Fibroblast of the aortic adventitia (primary cell): Measurements from ENCODE around the gene MINDY2. TPM values are rescaled to one million over a fixed set of nuclear protein-coding genes. Genes with fewer than 3 reads are reported as not detected.

Source experiments
- DNase-seq: peaks from one replicate; pipeline ENCODE4 v3.0.0-alpha.2; 2010; ENCODE audit warnings: low read depth
- H3K4me3 ChIP-seq: 2 replicates; pipeline ENCODE4 v1.5.1; 2011; ENCODE audit warnings: low read depth, mild to moderate bottlenecking, control low read depth, low read length, moderate library complexity
- CTCF ChIP-seq: IDR thresholded peaks from 2 replicates; pipeline ENCODE4 v1.5.1; 2011; ENCODE audit warnings: mild to moderate bottlenecking, low read length, control low read depth, inconsistent platforms; ENCODE audit not compliant: insufficient read depth
- total RNA-seq: library from RNA; depleted of rRNA; stranded (reverse); fragments of >200 nt; gene quantifications from 2 replicates; pipeline ENCODE4 v1.2.3, GENCODE V29; 2012; ENCODE audit warnings: low replicate concordance

Gene MINDY2
- total RNA-seq, 1 donor, result 25.8 TPM

GRCh38 chr15:58862326-58862725 lies 91.2 kb downstream of the MINDY2 start:
- no peak overlapping the region for H3K4me3 ChIP-seq
- DNase-seq, result no peak
- TF ChIP-seq CTCF, result no peak

- peak overlapping the region; percentile 48 for H3K4me3 ChIP-seq
- TF ChIP-seq CTCF, result no peak
- peak; percentile 25 for DNase-seq
Observed at GRCh38 chr15:58864602-58865424, 93.7 kb downstream of the MINDY2 start.

- peak; percentile 17 for DNase-seq
- H3K4me3 ChIP-seq, result peak overlapping the region; percentile 48
- no peak for TF ChIP-seq CTCF
Observed at GRCh38 chr15:58865425-58865880, 94.4 kb downstream of the MINDY2 start.

DNA sequence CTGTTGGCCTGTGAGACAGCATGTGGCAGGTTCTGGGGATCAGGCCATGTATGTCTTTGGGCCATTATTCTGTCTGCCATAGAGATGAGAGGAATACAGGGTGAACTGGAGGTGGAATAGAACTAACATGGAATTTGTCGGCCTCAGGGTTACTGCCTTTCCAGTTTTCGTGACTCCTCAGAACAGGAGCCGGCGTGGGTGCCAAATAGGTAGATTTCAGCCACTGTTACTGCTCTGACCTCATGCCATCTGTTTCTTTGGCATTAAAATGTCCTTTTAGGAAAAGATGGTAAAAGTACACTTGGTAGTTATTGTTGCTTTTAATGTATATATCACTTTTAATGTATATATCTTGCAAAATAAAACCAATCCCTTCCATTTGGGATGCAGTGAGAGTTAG lies 96.8 kb downstream of the MINDY2 start:
- H3K4me3 ChIP-seq, result no peak overlapping the region
- DNase-seq, result no peak
- TF ChIP-seq CTCF, result no peak

DNA sequence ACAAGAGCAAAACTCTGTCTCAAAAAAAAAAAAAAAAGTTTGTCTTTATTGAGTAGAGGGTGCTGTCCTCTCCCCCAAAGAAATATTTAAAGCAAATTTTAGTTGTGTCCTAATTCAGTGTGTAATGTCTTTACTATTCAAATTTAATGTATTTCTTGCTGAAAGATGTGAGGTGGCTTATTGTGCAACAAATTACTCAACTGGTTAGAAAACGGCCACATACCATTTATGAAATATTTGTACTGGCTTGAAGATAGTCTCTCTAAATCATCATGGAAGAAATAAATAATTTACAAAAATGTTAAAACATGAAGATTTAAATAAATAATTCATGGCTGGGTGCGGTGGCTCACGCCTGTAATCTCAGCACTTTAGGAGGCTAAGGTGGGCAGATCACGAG lies 99.3 kb downstream of the MINDY2 start:
- no peak for TF ChIP-seq CTCF
- peak; percentile 47 for DNase-seq
- H3K4me3 ChIP-seq, result no peak overlapping the region

- peak; percentile 54 for DNase-seq
- H3K4me3 ChIP-seq, result no peak overlapping the region
- no peak for TF ChIP-seq CTCF
Observed at GRCh38 chr15:58873267-58873666, 102.2 kb downstream of the MINDY2 start.

- no peak overlapping the region for H3K4me3 ChIP-seq
- DNase-seq, result no peak
- TF ChIP-seq CTCF, result no peak
Observed at GRCh38 chr15:58875343-58875742, 104.2 kb downstream of the MINDY2 start.
